ENCODE measurements around the gene PSMB8.

The PSMB8 gene

GRCh38 chr6:32792901-32793435 lies 50.9 kb downstream of the PSMB8 start:
- DNase-seq, result no peak

All from NCI-H446 (cell line).